IMR-90 (cell line): ENCODE data around the gene C3orf52. TPM values are rescaled to one million over a fixed set of nuclear protein-coding genes. Genes with fewer than 3 reads are reported as not detected.

Experiments
- ATAC-seq: fragments of 200-7000 bp; cut with Tn5 transposase; 2 replicates; pipeline ENCODE4 v1.9.1; 2020; ENCODE audit warnings: low read depth, mild to moderate bottlenecking, moderate library complexity
- BruUV-seq: library from RNA; stranded (reverse); fragments of 400-500 nt; replicated peaks from 2 replicates; lab custom pipeline; 2021; lab: Mats Ljungman, UMichigan
- CTCF ChIA-PET: fragments of 300-600 bp; formaldehyde crosslinking; extraction: SDS; loops from one replicate; lab custom pipeline; 2021; ENCODE audit warnings: antibody characterized with exemption; lab: Yijun Ruan, JAX
- POLR2A ChIA-PET: fragments of 300-600 bp; sonication (Branson Sonifier 250); formaldehyde crosslinking; loops from one replicate; lab custom pipeline; 2022; ENCODE audit warnings: antibody characterized with exemption; ENCODE audit not compliant: unreplicated experiment; lab: Charles Lee
- DNase-seq: peaks from one replicate; pipeline ENCODE4 v3.0.0; 2013
- H2AFZ ChIP-seq: replicated peaks from 2 replicates; pipeline ENCODE3; 2013; ENCODE audit warnings: low read length, mild to moderate bottlenecking; ENCODE audit not compliant: poor library complexity
- H2AK5ac ChIP-seq: 2 replicates; pipeline ENCODE4 v1.6.1; 2013; ENCODE audit warnings: low read depth, low read length, inconsistent platforms
- H2AK9ac ChIP-seq: replicated peaks from 2 replicates; pipeline ENCODE3; 2013; ENCODE audit warnings: mild to moderate bottlenecking, low read depth, low read length, moderate library complexity; ENCODE audit not compliant: poor library complexity
- H2BK120ac ChIP-seq: 2 replicates; pipeline ENCODE4 v1.6.1; 2013; ENCODE audit warnings: low read depth, low read length, inconsistent platforms
- H2BK15ac ChIP-seq: 3 replicates; pipeline ENCODE4 v1.6.1; 2013; ENCODE audit warnings: low read depth, low read length, inconsistent platforms
- H2BK20ac ChIP-seq: 2 replicates; pipeline ENCODE4 v1.6.1; 2013; ENCODE audit warnings: low read depth, mild to moderate bottlenecking, inconsistent platforms, low read length, moderate library complexity
- H2BK5ac ChIP-seq: 2 replicates; pipeline ENCODE4 v1.6.1; 2013; ENCODE audit warnings: mild to moderate bottlenecking, low read depth, low read length, inconsistent platforms; ENCODE audit not compliant: poor library complexity, severe bottlenecking
- H3K14ac ChIP-seq: replicated peaks from 2 replicates; pipeline ENCODE4 v1.6.1; 2013; ENCODE audit warnings: low read depth, low read length, inconsistent platforms
- H3K18ac ChIP-seq: 2 replicates; pipeline ENCODE4 v1.6.1; 2013; ENCODE audit warnings: low read depth, low read length, control low read depth
- H3K23ac ChIP-seq: 2 replicates; pipeline ENCODE4 v1.6.1; 2013; ENCODE audit warnings: low read depth, low read length, inconsistent platforms
- H3K27ac ChIP-seq: 2 replicates; pipeline ENCODE4 v1.5.1; 2013; ENCODE audit warnings: mild to moderate bottlenecking, control low read depth, low read length; ENCODE audit not compliant: insufficient read depth
- H3K27me3 ChIP-seq: 2 replicates; pipeline ENCODE4 v1.6.1; 2013; ENCODE audit warnings: low read length; ENCODE audit not compliant: control insufficient read depth, insufficient read depth
- H3K36me3 ChIP-seq: 2 replicates; pipeline ENCODE4 v1.6.1; 2013; ENCODE audit warnings: low read length, mixed read lengths; ENCODE audit not compliant: control insufficient read depth, insufficient read depth
- H3K4ac ChIP-seq: 2 replicates; pipeline ENCODE4 v1.6.1; 2013; ENCODE audit warnings: low read depth, low read length, inconsistent platforms
- H3K4me1 ChIP-seq: 2 replicates; pipeline ENCODE4 v1.6.1; 2013; ENCODE audit warnings: low read length, mixed read lengths; ENCODE audit not compliant: control insufficient read depth, insufficient read depth
- H3K4me2 ChIP-seq: 2 replicates; pipeline ENCODE4 v1.6.1; 2013; ENCODE audit warnings: low read depth, mild to moderate bottlenecking, control low read depth, low read length, moderate library complexity
- H3K4me3 ChIP-seq: 2 replicates; pipeline ENCODE4 v1.5.1; 2013; ENCODE audit warnings: low read depth, mild to moderate bottlenecking, control low read depth, low read length, moderate library complexity; ENCODE audit not compliant: insufficient read depth
- H3K56ac ChIP-seq: 2 replicates; pipeline ENCODE4 v1.6.1; 2013; ENCODE audit warnings: low read length, inconsistent platforms; ENCODE audit not compliant: insufficient read depth; ENCODE audit errors: extremely low read depth
- H3K79me1 ChIP-seq, 2 experiments: 2 replicates each; pipeline ENCODE4 v1.6.1; 2013; ENCODE audit warnings: low read length in 2 of 2, inconsistent platforms in 1 of 2, low read depth in 1 of 2
- H3K9ac ChIP-seq: 2 replicates; pipeline ENCODE4 v1.6.1; 2013; ENCODE audit warnings: low read depth, low read length, control low read depth
- H3K9me1 ChIP-seq: 2 replicates; pipeline ENCODE4 v1.6.1; 2013; ENCODE audit warnings: low read length, inconsistent platforms; ENCODE audit not compliant: insufficient read depth
- H3K9me3 ChIP-seq: 2 replicates; pipeline ENCODE4 v1.6.1; 2013; ENCODE audit warnings: low read length; ENCODE audit not compliant: control insufficient read depth, insufficient read depth
- H4K20me1 ChIP-seq: 2 replicates; pipeline ENCODE4 v1.6.1; 2013; ENCODE audit warnings: low read length, inconsistent platforms; ENCODE audit not compliant: insufficient read depth
- H4K5ac ChIP-seq: 2 replicates; pipeline ENCODE4 v1.6.1; 2013; ENCODE audit warnings: mild to moderate bottlenecking, low read depth, low read length, control low read depth
- H4K8ac ChIP-seq, 2 experiments: 2 replicates each; pipeline ENCODE4 v1.6.1; 2013; ENCODE audit warnings: low read depth in 2 of 2, low read length in 2 of 2, control low read depth in 1 of 2, inconsistent platforms in 1 of 2
- H4K91ac ChIP-seq: 2 replicates; pipeline ENCODE4 v1.6.1; 2013; ENCODE audit warnings: low read depth, low read length, inconsistent platforms; ENCODE audit not compliant: insufficient read depth
- BHLHE40 ChIP-seq: fragments of 150-350 bp; IDR thresholded peaks from 2 replicates; pipeline ENCODE4 v1.6.1; 2016; ENCODE audit warnings: mild to moderate bottlenecking, low read depth, low read length
- CEBPB ChIP-seq: IDR thresholded peaks from 2 replicates; pipeline ENCODE4 v1.6.1; 2012; ENCODE audit warnings: low read depth, low read length, improper control_type of control experiment
- CHD1 ChIP-seq: IDR thresholded peaks from 2 replicates; pipeline ENCODE4 v1.6.1; 2012; ENCODE audit warnings: low read depth, low read length, improper control_type of control experiment
- CTCF ChIP-seq: conservative IDR thresholded peaks from 2 replicates; pipeline ENCODE4 v1.5.1; 2012; ENCODE audit warnings: mild to moderate bottlenecking, low read depth, low read length, improper control_type of control experiment
- ELK1 ChIP-seq: fragments of 150-350 bp; IDR thresholded peaks from 2 replicates; pipeline ENCODE4 v1.6.1; 2016; ENCODE audit warnings: low read depth, mild to moderate bottlenecking, low read length, moderate library complexity, borderline replicate concordance
- FOS ChIP-seq: fragments of 150-350 bp; IDR thresholded peaks from 2 replicates; pipeline ENCODE4 v1.6.1; 2016; ENCODE audit warnings: low read depth, low read length
- MAFK ChIP-seq: IDR thresholded peaks from 2 replicates; pipeline ENCODE4 v1.6.1; 2012; ENCODE audit warnings: low read depth, low read length, improper control_type of control experiment
- MAZ ChIP-seq: IDR thresholded peaks from 2 replicates; pipeline ENCODE4 v1.6.1; 2012; ENCODE audit warnings: low read depth, mild to moderate bottlenecking, low read length, improper control_type of control experiment, moderate library complexity, borderline replicate concordance
- MXI1 ChIP-seq: IDR thresholded peaks from 2 replicates; pipeline ENCODE4 v1.6.1; 2012; ENCODE audit warnings: low read depth, mild to moderate bottlenecking, low read length, moderate library complexity, borderline replicate concordance
- POLR2A ChIP-seq: IDR thresholded peaks from 2 replicates; pipeline ENCODE4 v1.6.1; 2012; ENCODE audit warnings: mild to moderate bottlenecking, low read depth, low read length
- RAD21 ChIP-seq: IDR thresholded peaks from 2 replicates; pipeline ENCODE4 v1.6.1; 2012; ENCODE audit warnings: low read length, improper control_type of control experiment
- RFX5 ChIP-seq: IDR thresholded peaks from 2 replicates; pipeline ENCODE4 v1.8.0; 2012; ENCODE audit warnings: low read depth, mild to moderate bottlenecking, low read length, moderate library complexity
- SMC3 ChIP-seq: fragments of 150-350 bp; IDR thresholded peaks from 2 replicates; pipeline ENCODE4 v1.6.1; 2016; ENCODE audit warnings: low read depth, mild to moderate bottlenecking, antibody characterized with exemption, low read length, moderate library complexity
- USF2 ChIP-seq: fragments of 150-350 bp; IDR thresholded peaks from 2 replicates; pipeline ENCODE4 v1.6.1; 2017; ENCODE audit warnings: mild to moderate bottlenecking, antibody characterized with exemption, low read length, low read depth
- WGBS, 2 experiments: methylation state at CpG; one replicate each; pipeline versions ENCODE4 v1.1.5 to v1.1.7; 2013; ENCODE audit warnings: missing lambda C conversion rate in 2 of 2; ENCODE audit not compliant: insufficient read length in 1 of 2; ENCODE audit errors: extremely low coverage in 2 of 2; 5-methylcytosine and 5-hydroxymethylcytosine counted together
- dilution Hi-C: fragments of 300-500 bp; cut with HindIII; formaldehyde crosslinking; loops from one replicate; pipeline ENCODE4 v1.14.3; 2018; ENCODE audit warnings: low sequenced_read_pairs; ENCODE audit not compliant: unreplicated experiment
- in situ Hi-C: fragments of 300-500 bp; cut with MboI; formaldehyde crosslinking; loops from 3 replicates; pipeline ENCODE4 v1.14.3; 2019; ENCODE audit warnings: low sequenced_read_pairs, inconsistent platforms, mixed read lengths
- intact Hi-C: fragments of 100-400 bp; cut with micrococcal nuclease; formaldehyde crosslinking; loops from 2 replicates; pipeline ENCODE4 v1.10.0; 2022
- polyA plus RNA-seq, 3 experiments: library from polyadenylated mRNA; depleted of rRNA; stranded (reverse); fragments of >200 nt; gene quantifications; 2 replicates each; pipeline ENCODE4 v1.2.3, GENCODE V29; 2012; ENCODE audit warnings: low replicate concordance in 1 of 3
- total RNA-seq: library from RNA; depleted of rRNA; stranded (reverse); fragments of >200 nt; gene quantifications from 2 replicates; pipeline ENCODE4 v1.2.3, GENCODE V29; 2012

Gene C3orf52
- total and polyA plus RNA-seq, 2 of the 4 experiments (the other 2 are of a cell fraction) = 7.5 to 12.5 TPM

GRCh38 chr3:112119962-112120836 lies 34.0 kb downstream of the C3orf52 start:
- no peak overlapping the region for H3K27ac ChIP-seq
- H3K4ac ChIP-seq = no peak overlapping the region
- no peak overlapping the region for H3K9ac ChIP-seq
- H3K9me1 ChIP-seq = no peaks in the 10 kb centered on the region; the same call in 1 of the 2 replicates
- H2BK5ac ChIP-seq = no peak overlapping the region
- H4K5ac ChIP-seq = no peak overlapping the region
- H2AFZ ChIP-seq = no peak overlapping the region
- no peaks in the 10 kb centered on the region for H3K4me1 ChIP-seq
- no peak overlapping the region for H3K23ac ChIP-seq
- no peak overlapping the region for H2AK5ac ChIP-seq
- no peaks in the 10 kb centered on the region for H3K9me3 ChIP-seq
- H3K4me2 ChIP-seq = no peak overlapping the region
- 100% methylated on average over 1 of the region's 9 CpGs; no CpG with 5 or more reads in 1 of the 2 experiments for WGBS, 2 experiments
- dilution Hi-C loops (no loop called here), in situ Hi-C loops (no loop called here), intact Hi-C loops (no loop called here)
- no peaks in the 10 kb centered on the region for H3K27me3 ChIP-seq
- H3K14ac ChIP-seq = no peak overlapping the region
- no peak overlapping the region for H3K56ac ChIP-seq
- DNase-seq (no peak), ATAC-seq (no peak)
- H2BK20ac ChIP-seq = no peak overlapping the region
- H4K20me1 ChIP-seq = no peaks in the 10 kb centered on the region
- no TSS peak for BruUV-seq
- ChIA-PET CTCF (no interaction called here), POLR2A (no interaction called here)
- no peak overlapping the region for H2AK9ac ChIP-seq
- no peak overlapping the region for H3K4me3 ChIP-seq
- no peak overlapping the region for H3K18ac ChIP-seq
- H2BK15ac ChIP-seq = no peak overlapping the region
- H4K8ac ChIP-seq = no peak overlapping the region
- H4K91ac ChIP-seq = no peak overlapping the region
- H2BK120ac ChIP-seq = no peak overlapping the region
- TF ChIP-seq RAD21 = no peak
- no peak for TF ChIP-seq CHD1
- no peak for TF ChIP-seq MAFK
- TF ChIP-seq FOS = no peak
- TF ChIP-seq SMC3 = no peak
- TF ChIP-seq BHLHE40 = no peak
- no peak for TF ChIP-seq MXI1
- TF ChIP-seq RFX5 = no peak
- no peak for TF ChIP-seq USF2
- TF ChIP-seq POLR2A = no peak
- TF ChIP-seq CTCF = no peak
- no peak for TF ChIP-seq MAZ
- no peak for TF ChIP-seq ELK1
- no peak for TF ChIP-seq CEBPB
- peaks cover 6% of the 10 kb centered on the region for H3K36me3 ChIP-seq
- H3K79me1 ChIP-seq = peaks cover 0 to 2% of the 10 kb centered on the region in 2 experiments; a peak in 2 of 4 replicates
